K562 (cell line): ENCODE measurements around the gene ARHGDIA. TPM values are rescaled to one million over a fixed set of nuclear protein-coding genes. Genes with fewer than 3 reads are reported as not detected.

Experiments
- BRCA1 ChIP-seq, 2 experiments: fragments of 450-650 bp in 1 of 2; sonication (generic) in 1 of 2; formaldehyde crosslinking in 1 of 2; IDR thresholded peaks; 2 replicates each; pipeline versions ENCODE4 v1.5.0 to v1.6.1; 2017 to 2020; ENCODE audit warnings: mild to moderate bottlenecking in 1 of 2, missing genetic modification reagents in 1 of 2
- FUS ChIP-seq: fragments of 200-400 bp; formaldehyde crosslinking; optimal IDR thresholded peaks from 2 replicates; pipeline ENCODE3; 2017; ENCODE audit warnings: low read depth, low read length
- GABPA ChIP-seq: fragments of 200-800 bp; sonication (Bioruptor generic); conservative IDR thresholded peaks from 2 replicates; pipeline ENCODE4 v1.6.1; 2016; ENCODE audit warnings: low read depth, missing genetic modification characterization, missing compliant biosample characterization
- HNRNPL ChIP-seq: fragments of 200-400 bp; formaldehyde crosslinking; IDR thresholded peaks from 2 replicates; pipeline ENCODE4 v1.6.1; 2017; ENCODE audit warnings: low read depth, mild to moderate bottlenecking, low read length
- MTA1 ChIP-seq: fragments of 450-650 bp; IDR thresholded peaks from 2 replicates; pipeline ENCODE4 v1.6.1; 2017; ENCODE audit warnings: borderline replicate concordance
- MXD1 ChIP-seq: fragments of 250-450 bp; sonication (Bioruptor Pico); IDR thresholded peaks from 2 replicates; pipeline ENCODE4 v1.8.0; 2021; ENCODE audit warnings: borderline replicate concordance, mild to moderate bottlenecking, moderate library complexity; ENCODE audit not compliant: poor library complexity, severe bottlenecking
- NONO ChIP-seq, 2 experiments: fragments of 200-400 bp in 1 of 2; fragments of 450-650 bp in 1 of 2; formaldehyde crosslinking in 1 of 2; IDR thresholded peaks; 2 replicates each; pipeline ENCODE4 v1.6.1; 2017; ENCODE audit warnings: low read depth in 2 of 2, mild to moderate bottlenecking in 2 of 2, moderate library complexity in 2 of 2, low read length in 1 of 2
- NR2C2 ChIP-seq, 2 experiments: fragments of 200-800 bp in 1 of 2; sonication (Bioruptor generic) in 1 of 2; sonication (generic) in 1 of 2; formaldehyde crosslinking in 1 of 2; IDR thresholded peaks; 2 replicates each; pipeline versions ENCODE4 v1.6.1 to v1.8.0; 2016 to 2022; ENCODE audit warnings: mild to moderate bottlenecking in 1 of 2, missing compliant biosample characterization in 1 of 2, missing genetic modification characterization in 1 of 2, missing genetic modification reagents in 1 of 2
- PCBP1 ChIP-seq: fragments of 200-400 bp; formaldehyde crosslinking; IDR thresholded peaks from 2 replicates; pipeline ENCODE4 v1.6.1; 2018; ENCODE audit warnings: mild to moderate bottlenecking, low read depth, low read length; ENCODE audit not compliant: poor library complexity, severe bottlenecking
- SMARCA4 ChIP-seq: fragments of 450-650 bp; IDR thresholded peaks from 2 replicates; pipeline ENCODE4 v1.6.1; 2016
- TAF1 ChIP-seq: IDR thresholded peaks from 2 replicates; pipeline ENCODE4 v1.6.1; 2011; ENCODE audit warnings: mild to moderate bottlenecking, low read length, moderate library complexity; ENCODE audit not compliant: insufficient read depth, control insufficient read depth, severe bottlenecking; ENCODE audit errors: extremely low read depth
- TAF15 ChIP-seq: fragments of 200-400 bp; formaldehyde crosslinking; IDR thresholded peaks from 2 replicates; pipeline ENCODE4 v1.6.1; 2017; ENCODE audit warnings: mild to moderate bottlenecking, low read depth, low read length, moderate library complexity
- TCF15 ChIP-seq: fragments of 250-450 bp; sonication (Bioruptor Pico); IDR thresholded peaks from 2 replicates; pipeline ENCODE4 v1.8.0; 2022; ENCODE audit warnings: moderate library complexity, mild to moderate bottlenecking, inconsistent platforms
- TEAD1 ChIP-seq, 2 experiments: fragments of 450-650 bp in 1 of 2; sonication (generic) in 1 of 2; formaldehyde crosslinking; IDR thresholded peaks; 2 replicates each; pipeline versions ENCODE4 v1.4.0 to v1.8.0; 2020 to 2022; ENCODE audit warnings: mild to moderate bottlenecking in 2 of 2, missing genetic modification reagents in 1 of 2
- ZNF589 ChIP-seq: fragments of 200-800 bp; sonication (Bioruptor generic); IDR thresholded peaks from 2 replicates; pipeline ENCODE4 v1.6.1; 2016; ENCODE audit warnings: low read depth, missing genetic modification characterization, missing compliant biosample characterization
- ZNF699 ChIP-seq: fragments of 250-450 bp; sonication (Bioruptor Pico); IDR thresholded peaks from 2 replicates; pipeline ENCODE4 v1.8.0; 2021; ENCODE audit warnings: mild to moderate bottlenecking, moderate library complexity; ENCODE audit not compliant: insufficient replicate concordance
- polyA plus RNA-seq, 8 experiments: library from polyadenylated mRNA; depleted of rRNA in 4 of 8; stranded (reverse) in 5 of 8; unstranded in 3 of 8; fragments of >200 nt; fragmentation: Nextera tagmentation in 2 of 8; fragmentation: Illumina TruSeq in 1 of 8; extraction: Ambion mirVana in 2 of 8; extraction: Trizol in 1 of 8; gene quantifications; 2 replicates each; pipeline versions ENCODE4 v1.2.1 to v1.2.3, GENCODE V29; 2011 to 2014; ENCODE audit warnings: inconsistent platforms in 1 of 8, missing spikeins in 1 of 8
- total RNA-seq, 7 experiments: library from RNA; depleted of rRNA in 6 of 7; stranded (reverse); fragments of >200 nt in 6 of 7; fragmentation: Illumina TruSeq in 2 of 7; extraction: Trizol in 2 of 7; gene quantifications; 2 replicates each; pipeline versions ENCODE4 v1.2.1 to v1.2.3, GENCODE V29; 2011 to 2021; ENCODE audit warnings: low replicate concordance in 1 of 7
- TF ChIP-seq, protein P1 (sequence below), 2 experiments: fragments of 250-450 bp in 1 of 2; fragments of 450-650 bp in 1 of 2; sonication (Bioruptor Pico) in 1 of 2; IDR thresholded peaks; 2 replicates each; pipeline versions ENCODE4 v1.6.1 to v1.8.0; 2016 to 2021; ENCODE audit warnings: mild to moderate bottlenecking in 2 of 2, moderate library complexity in 2 of 2, missing compliant biosample characterization in 1 of 2, missing genetic modification characterization in 1 of 2
- TF ChIP-seq, protein P2 (sequence below), 2 experiments: fragments of 150-350 bp in 1 of 2; IDR thresholded peaks; 2 replicates each; pipeline ENCODE4 v1.6.1; 2012 to 2016; ENCODE audit warnings: low read depth in 2 of 2, low read length in 2 of 2, mild to moderate bottlenecking in 1 of 2, moderate library complexity in 1 of 2

Gene ARHGDIA
- total and polyA plus RNA-seq, 9 of the 15 experiments (the other 6 are each of a cell fraction or from before 2014, with no cell fraction given), result 9.6 to 340 (median 97.6) TPM

DNA sequence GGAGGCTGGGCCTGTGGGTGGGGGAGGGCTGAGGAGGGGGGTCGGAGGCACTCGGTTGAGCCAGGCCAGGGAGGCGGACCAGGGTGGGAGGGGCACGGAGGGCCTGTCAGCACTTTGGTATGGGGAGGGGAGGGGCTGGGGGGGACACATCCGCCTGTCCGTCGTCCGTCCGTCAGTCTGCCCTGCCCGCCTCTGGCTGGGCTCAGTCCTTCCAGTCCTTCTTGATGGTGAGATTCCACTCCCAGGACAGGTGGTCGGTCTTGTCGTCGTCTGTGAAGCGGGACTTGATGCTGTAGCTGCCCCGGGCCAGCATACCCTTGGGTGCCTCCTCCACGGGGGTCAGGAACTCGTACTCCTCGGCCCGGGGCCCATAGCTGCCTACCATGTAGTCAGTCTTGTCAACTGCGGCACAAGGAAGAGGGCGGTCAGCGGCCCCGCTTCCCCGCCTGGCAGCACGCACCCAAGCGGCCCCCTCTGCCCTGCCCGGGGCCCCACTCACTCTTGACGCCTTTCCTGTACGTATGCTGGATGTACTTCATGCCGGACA is 2.4 kb downstream of the ARHGDIA start (continued):
- TF ChIP-seq GABPA (0 out of 2 replicates have a peak, but pooled peaks have one; percentile 14), NONO (IDR thresholded peaks at IDR 0.05; ENCODE audit: low read depth in 2 of 2, low read length in 1 of 2) (0 out of 4 replicates have a peak, but pooled peaks of 1 of the 2 experiments have one; percentile 32), ZNF699 (CRISPR knock-in tag) (no peak), BRCA1 (IDR thresholded peaks at IDR 0.05) (no peak), BRCA1 (CRISPR knock-in tag; IDR thresholded peaks at IDR 0.05) (0 out of 2 replicates have a peak, but pooled peaks have one; percentile 15), TAF1 (peak; percentile 8), NR2C2 (CRISPR knock-in tag; IDR thresholded peaks at IDR 0.05) (no peak), NR2C2 (tag; IDR thresholded peaks at IDR 0.05) (peak; percentile 43; the same call in 1 of the 2 replicates), PCBP1 (peak; percentile 74), MXD1 (CRISPR knock-in tag) (no peak), TEAD1 (CRISPR knock-in tag; IDR thresholded peaks at IDR 0.05) (peak in 1 of 2 experiments; percentile 49; a peak in 1 of 4 replicates), FUS (no peak), HNRNPL (0 out of 2 replicates have a peak, but pooled peaks have one; percentile 4), MTA1 (no peak), TCF15 (CRISPR knock-in tag) (no peak), SMARCA4 (no peak), ZNF589 (CRISPR knock-in tag) (peak; percentile 36; the same call in 1 of the 2 replicates), TAF15 (0 out of 2 replicates have a peak, but pooled peaks have one; percentile 80)
- TF ChIP-seq, protein P1, sequence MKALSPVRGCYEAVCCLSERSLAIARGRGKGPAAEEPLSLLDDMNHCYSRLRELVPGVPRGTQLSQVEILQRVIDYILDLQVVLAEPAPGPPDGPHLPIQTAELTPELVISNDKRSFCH (CRISPR knock-in tag; IDR thresholded peaks at IDR 0.05), result no peak
- TF ChIP-seq, protein P1 (tag; IDR thresholded peaks at IDR 0.05), result peak; percentile 27; the same call in 1 of the 2 replicates
- TF ChIP-seq, protein P2, sequence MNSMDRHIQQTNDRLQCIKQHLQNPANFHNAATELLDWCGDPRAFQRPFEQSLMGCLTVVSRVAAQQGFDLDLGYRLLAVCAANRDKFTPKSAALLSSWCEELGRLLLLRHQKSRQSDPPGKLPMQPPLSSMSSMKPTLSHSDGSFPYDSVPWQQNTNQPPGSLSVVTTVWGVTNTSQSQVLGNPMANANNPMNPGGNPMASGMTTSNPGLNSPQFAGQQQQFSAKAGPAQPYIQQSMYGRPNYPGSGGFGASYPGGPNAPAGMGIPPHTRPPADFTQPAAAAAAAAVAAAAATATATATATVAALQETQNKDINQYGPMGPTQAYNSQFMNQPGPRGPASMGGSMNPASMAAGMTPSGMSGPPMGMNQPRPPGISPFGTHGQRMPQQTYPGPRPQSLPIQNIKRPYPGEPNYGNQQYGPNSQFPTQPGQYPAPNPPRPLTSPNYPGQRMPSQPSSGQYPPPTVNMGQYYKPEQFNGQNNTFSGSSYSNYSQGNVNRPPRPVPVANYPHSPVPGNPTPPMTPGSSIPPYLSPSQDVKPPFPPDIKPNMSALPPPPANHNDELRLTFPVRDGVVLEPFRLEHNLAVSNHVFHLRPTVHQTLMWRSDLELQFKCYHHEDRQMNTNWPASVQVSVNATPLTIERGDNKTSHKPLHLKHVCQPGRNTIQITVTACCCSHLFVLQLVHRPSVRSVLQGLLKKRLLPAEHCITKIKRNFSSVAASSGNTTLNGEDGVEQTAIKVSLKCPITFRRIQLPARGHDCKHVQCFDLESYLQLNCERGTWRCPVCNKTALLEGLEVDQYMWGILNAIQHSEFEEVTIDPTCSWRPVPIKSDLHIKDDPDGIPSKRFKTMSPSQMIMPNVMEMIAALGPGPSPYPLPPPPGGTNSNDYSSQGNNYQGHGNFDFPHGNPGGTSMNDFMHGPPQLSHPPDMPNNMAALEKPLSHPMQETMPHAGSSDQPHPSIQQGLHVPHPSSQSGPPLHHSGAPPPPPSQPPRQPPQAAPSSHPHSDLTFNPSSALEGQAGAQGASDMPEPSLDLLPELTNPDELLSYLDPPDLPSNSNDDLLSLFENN (IDR thresholded peaks at IDR 0.05; ENCODE audit: low read depth in 2 of 2, low read length in 2 of 2), result peak in 1 of 2 experiments; percentile 5; a peak in 1 of 4 replicates
